ENCODE data around the gene COL6A2. TPM values are rescaled to one million over a fixed set of nuclear protein-coding genes. Genes with fewer than 3 reads are reported as not detected.

The COL6A2 gene
- total RNA-seq (2012; rRNA removed): 1,183 and 1,453 TPM in 2 replicates

DNA sequence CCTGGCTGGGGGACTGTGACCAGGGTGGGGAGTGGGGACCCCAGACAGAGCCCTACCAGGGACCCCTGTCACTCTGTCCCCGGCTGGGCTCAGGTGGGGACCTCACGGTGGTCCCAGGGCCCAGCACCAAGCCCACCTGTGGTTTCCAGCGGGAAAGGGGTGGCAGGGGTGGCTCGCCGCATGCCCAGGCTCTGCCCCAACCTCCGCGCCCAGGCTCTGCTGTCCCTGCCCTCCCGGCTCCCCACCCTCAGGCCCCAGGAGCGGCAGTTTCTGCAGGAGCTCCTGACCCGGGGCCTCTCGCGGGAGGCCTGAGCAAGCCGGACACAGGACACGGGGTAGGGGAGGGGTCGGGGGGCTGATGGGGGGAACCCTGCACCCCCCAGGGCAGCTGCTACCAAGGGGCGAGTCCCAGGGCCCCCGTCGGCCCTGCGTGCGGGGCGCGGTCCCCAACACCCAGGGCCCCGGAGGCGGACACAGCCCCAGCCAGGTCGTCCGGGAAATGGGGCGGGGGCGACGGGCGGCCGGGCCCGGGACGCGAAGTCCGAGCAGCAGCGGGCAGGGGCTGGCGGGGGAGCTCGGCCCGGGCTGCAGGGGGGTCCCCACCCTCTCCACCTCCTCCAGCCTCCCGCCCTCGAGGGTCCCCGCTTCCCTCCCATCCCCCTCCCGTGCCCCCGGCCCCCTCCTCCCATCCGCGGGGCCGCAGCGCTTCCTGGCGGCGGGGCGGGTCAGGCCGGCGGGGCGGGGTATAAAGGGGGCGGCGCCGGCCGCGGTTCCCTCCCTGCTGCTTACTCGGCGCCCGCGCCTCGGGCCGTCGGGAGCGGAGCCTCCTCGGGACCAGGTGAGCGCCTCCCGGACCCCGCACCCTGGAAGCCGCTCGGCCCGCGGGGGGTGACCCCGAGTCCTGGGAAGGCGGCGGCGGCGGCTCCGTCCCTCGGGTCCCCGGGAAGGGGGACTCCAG is at the start of gene COL6A2:
Gene COL6A2 (plus strand): TSS at position 777 of the 958 bp plus-strand sequence.
- Histone ChIP-seq H3K9ac (ENCODE audit: low read depth, low read length) (peak within 1 kb of the TSS; percentile 89), H3K36me3 (ENCODE audit: insufficient read depth, low read length) (peaks cover 7% of the 10 kb centered on the region)

DNA sequence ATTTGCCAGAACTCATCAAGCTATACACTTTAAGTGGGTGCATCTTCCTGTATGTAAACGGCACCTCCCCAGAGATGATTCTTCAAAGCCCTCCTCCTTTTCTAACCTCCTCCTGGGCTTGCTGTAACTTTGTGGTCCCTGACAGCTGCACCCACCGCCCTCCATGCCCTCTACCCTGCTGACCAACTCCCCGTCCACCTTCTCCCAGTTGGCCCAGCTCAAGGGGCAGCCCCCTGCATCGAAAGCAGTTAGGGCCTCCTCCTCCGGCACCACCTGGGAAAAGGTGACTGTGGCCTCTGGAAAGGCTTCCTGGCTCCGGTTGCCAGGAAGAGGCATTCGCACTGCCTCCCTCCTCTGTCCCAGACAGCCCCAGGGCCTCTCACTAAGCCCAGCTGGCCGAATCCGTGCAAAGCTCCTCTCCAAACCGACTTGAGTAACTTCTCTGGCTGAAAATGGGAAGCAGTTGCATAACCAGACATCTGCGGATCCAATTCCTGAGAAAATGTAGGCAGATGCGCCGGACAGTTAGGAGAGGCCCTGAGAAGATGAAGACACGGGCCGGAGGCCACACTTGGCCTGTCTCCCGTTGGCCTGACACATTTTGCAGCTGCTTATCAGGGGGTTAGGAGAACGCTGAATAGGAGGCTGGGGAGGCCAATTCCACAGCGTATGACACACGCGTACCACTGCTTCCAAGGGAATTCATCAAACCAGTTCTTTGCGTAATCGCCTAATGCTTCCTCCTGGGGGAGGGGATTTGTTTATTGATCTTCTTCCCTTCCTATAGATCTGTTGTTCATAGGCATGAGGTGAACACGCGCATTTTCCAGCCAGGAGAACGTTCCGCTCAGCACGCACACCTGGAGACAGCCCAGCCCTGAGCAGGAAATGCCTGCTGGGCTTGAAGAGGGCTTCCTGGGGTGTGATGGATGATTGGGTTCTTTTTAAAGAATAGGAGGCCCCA is 48.7 kb upstream of the COL6A2 start:
- H3K4me3 ChIP-seq (ENCODE audit: low read length): peak overlapping the region; percentile 31
- H3K4me1 ChIP-seq (ENCODE audit: control insufficient read depth, insufficient read depth, low read length): peaks cover 41% of the 10 kb centered on the region
- H3K9me3 ChIP-seq (replicated peaks; ENCODE audit: low read length): no peaks in the 10 kb centered on the region
- no peaks in the 10 kb centered on the region for H3K36me3 ChIP-seq (ENCODE audit: insufficient read depth, low read length)
- H3K4me2 ChIP-seq (ENCODE audit: low read length): peak overlapping the region; percentile 58
- H3K9ac ChIP-seq (ENCODE audit: low read depth, low read length): peak overlapping the region; percentile 76
- no peaks in the 10 kb centered on the region for H3K27me3 ChIP-seq (ENCODE audit: control insufficient read depth, insufficient read depth, low read length)

More for the DNA sequence above, at the start of gene COL6A2:
- peak within 1 kb of the TSS; percentile 77 for H3K4me3 ChIP-seq (ENCODE audit: low read length)
- H3K4me2 ChIP-seq (ENCODE audit: low read length): peak within 1 kb of the TSS; percentile 94
- peaks cover 35% of the 10 kb centered on the region for H3K4me1 ChIP-seq (ENCODE audit: control insufficient read depth, insufficient read depth, low read length)
- no peaks in the 10 kb centered on the region for H3K9me3 ChIP-seq (replicated peaks; ENCODE audit: low read length)
- no peaks in the 10 kb centered on the region for H3K27me3 ChIP-seq (ENCODE audit: control insufficient read depth, insufficient read depth, low read length)

DNA sequence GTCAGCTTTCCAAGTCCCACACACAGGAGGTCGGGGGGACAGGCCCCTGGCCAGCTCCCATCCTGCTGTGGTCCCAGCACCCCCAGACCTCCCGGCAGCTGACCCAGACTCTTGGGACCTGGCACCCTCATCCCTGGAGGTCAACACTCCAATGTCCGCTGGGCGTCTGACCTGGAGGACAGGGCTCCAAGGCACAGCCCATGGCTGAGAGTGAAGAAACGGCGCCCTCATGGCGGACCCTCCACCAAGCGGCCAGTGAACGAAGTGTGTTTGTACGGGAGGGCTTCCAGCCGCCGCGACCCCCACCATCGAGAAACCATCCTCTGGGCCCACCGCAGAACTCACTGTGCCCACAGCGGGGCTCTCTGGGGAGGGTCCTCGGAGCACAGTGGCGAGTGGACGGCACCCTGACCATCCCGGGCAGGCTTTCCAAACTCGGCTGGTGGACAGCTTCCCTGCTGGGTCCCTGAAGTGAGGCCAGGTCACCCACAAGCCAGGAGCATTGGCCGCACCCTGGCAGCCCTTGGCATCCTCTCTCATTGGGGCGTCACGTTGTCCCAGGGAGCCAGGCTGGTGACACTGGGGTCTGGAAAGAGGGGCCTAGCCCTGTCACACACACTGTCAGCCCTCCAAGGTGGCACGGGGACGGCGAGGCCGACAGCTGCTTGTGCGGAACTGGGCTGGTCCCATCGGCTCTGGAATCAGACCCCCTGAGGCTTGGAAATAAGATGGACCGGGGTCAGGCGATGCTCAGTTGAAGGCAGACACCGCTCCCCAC is 47.8 kb upstream of the COL6A2 start:
- Histone ChIP-seq H3K9ac (ENCODE audit: low read depth, low read length) (peak overlapping the region; percentile 73), H3K4me1 (ENCODE audit: control insufficient read depth, insufficient read depth, low read length) (peaks cover 45% of the 10 kb centered on the region)

DNA sequence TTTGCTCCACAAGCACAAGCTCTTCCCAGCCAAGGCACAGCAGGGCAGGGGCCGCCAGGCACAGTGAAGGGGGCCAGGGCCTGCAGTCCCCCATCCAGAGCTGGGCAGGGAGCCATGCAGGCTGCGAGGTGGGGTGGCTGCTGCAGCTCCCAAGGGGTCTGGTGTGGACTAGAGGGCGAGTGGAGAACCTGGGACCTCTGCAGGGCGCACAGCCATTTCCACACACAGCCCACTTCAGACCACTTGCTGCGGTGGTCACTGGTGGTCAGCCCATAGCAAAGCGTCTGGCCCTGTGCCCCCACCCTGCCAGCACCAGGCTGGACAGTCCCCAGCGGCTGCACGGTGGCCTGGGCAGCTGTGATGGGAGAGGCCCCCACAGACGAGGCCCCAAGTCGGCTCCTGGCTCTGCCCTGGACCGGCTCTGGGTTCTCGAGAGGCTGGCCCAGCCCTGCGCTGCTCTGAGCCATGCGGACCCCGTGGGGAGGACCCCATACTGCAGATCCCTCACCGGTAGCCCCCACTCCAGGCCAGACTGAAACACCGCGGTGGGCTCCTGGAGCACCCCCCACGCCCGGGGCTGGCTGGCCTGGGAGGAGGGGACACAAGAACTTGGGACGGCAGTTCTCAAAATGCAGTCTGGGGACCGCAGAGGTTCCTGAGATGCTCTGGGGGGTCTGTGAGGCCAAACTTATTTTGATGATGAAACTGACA is 47.1 kb upstream of the COL6A2 start:
- H3K9me3 ChIP-seq (replicated peaks; ENCODE audit: low read length): no peaks in the 10 kb centered on the region
- no peaks in the 10 kb centered on the region for H3K27me3 ChIP-seq (ENCODE audit: control insufficient read depth, insufficient read depth, low read length)
- H3K4me2 ChIP-seq (ENCODE audit: low read length): no peak overlapping the region
- H3K9ac ChIP-seq (ENCODE audit: low read depth, low read length): peak overlapping the region; percentile 73
- no peaks in the 10 kb centered on the region for H3K36me3 ChIP-seq (ENCODE audit: insufficient read depth, low read length)
- H3K4me1 ChIP-seq (ENCODE audit: control insufficient read depth, insufficient read depth, low read length): peaks cover 52% of the 10 kb centered on the region
- no peak overlapping the region for H3K4me3 ChIP-seq (ENCODE audit: low read length)

More for the DNA sequence above, 47.8 kb upstream of the COL6A2 start:
- no peaks in the 10 kb centered on the region for H3K36me3 ChIP-seq (ENCODE audit: insufficient read depth, low read length)
- H3K27me3 ChIP-seq (ENCODE audit: control insufficient read depth, insufficient read depth, low read length): no peaks in the 10 kb centered on the region
- H3K4me3 ChIP-seq (ENCODE audit: low read length): peak overlapping the region; percentile 23
- peak overlapping the region; percentile 58 for H3K4me2 ChIP-seq (ENCODE audit: low read length)
- no peaks in the 10 kb centered on the region for H3K9me3 ChIP-seq (replicated peaks; ENCODE audit: low read length)

DNA sequence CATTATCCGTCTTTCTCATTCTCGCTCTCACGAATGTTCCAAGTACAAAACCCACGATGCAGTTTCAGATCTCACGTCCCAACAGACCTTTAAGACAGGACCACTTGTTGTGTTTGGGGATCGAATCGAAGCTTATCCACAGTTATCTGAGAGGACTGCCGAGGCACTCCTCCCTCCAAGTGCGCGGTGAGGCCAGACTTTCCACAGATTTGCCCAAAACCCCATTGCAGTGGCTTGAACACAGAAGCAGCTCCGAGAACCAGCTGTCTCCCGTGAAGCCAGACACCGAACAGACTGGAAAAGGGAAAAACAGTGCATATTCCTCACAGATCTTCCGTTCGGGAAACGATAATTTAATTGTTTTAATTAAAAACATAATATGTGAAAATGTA is 46.5 kb upstream of the COL6A2 start:
- Histone ChIP-seq H3K4me1 (ENCODE audit: control insufficient read depth, insufficient read depth, low read length) (peaks cover 57% of the 10 kb centered on the region), H3K9ac (ENCODE audit: low read depth, low read length) (no peak overlapping the region), H3K36me3 (ENCODE audit: insufficient read depth, low read length) (no peaks in the 10 kb centered on the region), H3K27me3 (ENCODE audit: control insufficient read depth, insufficient read depth, low read length) (no peaks in the 10 kb centered on the region), H3K4me2 (ENCODE audit: low read length) (no peak overlapping the region), H3K4me3 (ENCODE audit: low read length) (no peak overlapping the region), H3K9me3 (replicated peaks; ENCODE audit: low read length) (no peaks in the 10 kb centered on the region)

DNA sequence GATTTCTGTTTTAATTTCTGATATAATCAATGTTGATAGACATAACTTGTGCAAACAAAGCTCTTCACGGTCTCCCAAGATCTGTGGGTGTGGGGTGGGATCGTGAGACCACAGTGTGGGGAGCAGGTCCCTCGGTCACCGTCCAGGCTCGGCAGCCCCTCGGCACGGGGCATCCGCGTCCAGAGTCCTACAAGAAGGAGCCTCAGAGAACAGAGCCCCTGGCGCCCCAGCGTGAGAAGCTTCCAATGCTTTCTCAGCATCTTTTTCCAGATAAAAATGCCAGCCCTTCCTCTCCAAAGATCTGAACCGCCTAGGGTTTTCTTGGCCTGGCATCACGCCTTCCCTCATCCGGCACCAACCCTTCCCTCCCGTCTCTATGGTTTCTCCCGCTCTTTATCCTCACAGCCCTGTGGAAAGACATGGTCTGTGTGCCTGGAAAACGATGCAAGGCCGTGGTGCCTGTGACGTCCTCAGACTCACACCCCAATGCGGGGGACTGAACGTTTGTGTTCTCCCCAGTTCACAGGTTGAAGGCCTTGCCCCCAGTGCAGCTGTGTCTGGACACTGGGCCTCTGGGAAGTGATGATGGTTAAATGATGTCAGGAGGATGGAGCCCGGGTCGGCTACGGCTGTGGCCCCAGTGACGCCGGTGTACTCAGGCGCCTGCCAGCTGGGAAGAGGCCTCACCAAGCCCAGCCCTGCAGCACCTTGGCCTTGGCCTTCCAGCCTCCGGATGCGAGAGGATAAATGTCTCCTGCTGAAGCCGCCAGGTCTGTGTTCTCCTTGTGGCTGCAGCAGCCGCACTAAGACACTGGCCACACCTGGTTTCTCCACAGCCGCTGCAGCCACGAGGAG is 45.9 kb upstream of the COL6A2 start:
- Histone ChIP-seq H3K27me3 (ENCODE audit: control insufficient read depth, insufficient read depth, low read length) (no peaks in the 10 kb centered on the region), H3K4me3 (ENCODE audit: low read length) (no peak overlapping the region), H3K9ac (ENCODE audit: low read depth, low read length) (no peak overlapping the region), H3K4me2 (ENCODE audit: low read length) (no peak overlapping the region), H3K4me1 (ENCODE audit: control insufficient read depth, insufficient read depth, low read length) (peaks cover 64% of the 10 kb centered on the region), H3K36me3 (ENCODE audit: insufficient read depth, low read length) (no peaks in the 10 kb centered on the region), H3K9me3 (replicated peaks; ENCODE audit: low read length) (no peaks in the 10 kb centered on the region)

DNA sequence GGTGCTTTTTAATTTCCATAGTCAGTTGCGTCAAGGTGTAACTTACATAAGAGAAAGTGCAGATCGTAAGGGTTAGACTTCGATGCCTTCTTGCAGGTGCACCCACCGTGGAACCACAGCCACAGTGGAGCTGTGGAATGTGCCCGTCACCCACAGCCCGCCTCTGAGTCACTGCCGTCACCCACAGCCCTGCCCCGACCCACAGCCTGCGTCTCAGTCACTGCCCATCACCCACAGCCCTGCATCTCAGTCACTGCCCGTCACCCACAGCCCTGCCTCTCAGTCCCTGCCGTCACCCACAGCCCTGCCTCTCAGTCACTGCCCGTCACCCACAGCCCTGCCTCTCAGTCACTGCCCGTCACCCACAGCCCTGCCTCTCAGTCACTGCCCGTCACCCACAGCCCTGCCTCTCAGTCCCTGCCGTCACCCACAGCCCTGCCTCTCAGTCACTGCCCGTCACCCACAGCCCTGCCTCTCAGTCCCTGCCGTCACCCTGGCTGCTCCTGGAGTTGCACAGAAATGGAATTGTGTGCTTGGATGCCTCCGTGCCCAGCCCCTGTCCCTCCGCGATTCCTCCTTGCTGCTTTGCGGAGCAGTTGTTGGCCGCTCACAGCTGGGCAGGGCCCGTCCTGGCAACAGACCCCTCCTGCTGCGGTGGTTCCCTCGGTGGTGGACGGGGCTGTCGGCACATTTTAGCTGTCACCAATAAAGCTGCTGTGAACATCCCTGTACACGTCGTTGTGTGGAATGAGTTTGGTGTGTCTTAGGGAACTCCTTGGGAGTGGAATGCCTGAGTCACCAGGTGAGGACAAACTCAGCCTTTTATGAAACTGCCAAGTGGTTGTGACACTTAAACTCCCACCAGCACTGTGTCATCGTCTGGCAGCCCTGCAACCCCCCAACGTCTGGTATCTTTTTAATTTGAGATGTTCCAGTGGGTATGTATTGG is 44.9 kb upstream of the COL6A2 start:
- Histone ChIP-seq H3K9ac (ENCODE audit: low read depth, low read length) (peak overlapping the region; percentile 77), H3K9me3 (replicated peaks; ENCODE audit: low read length) (no peaks in the 10 kb centered on the region), H3K4me2 (ENCODE audit: low read length) (peak overlapping the region; percentile 89), H3K4me3 (ENCODE audit: low read length) (peak overlapping the region; percentile 51), H3K36me3 (ENCODE audit: insufficient read depth, low read length) (no peaks in the 10 kb centered on the region), H3K4me1 (ENCODE audit: control insufficient read depth, insufficient read depth, low read length) (peaks cover 65% of the 10 kb centered on the region), H3K27me3 (ENCODE audit: control insufficient read depth, insufficient read depth, low read length) (no peaks in the 10 kb centered on the region)

DNA sequence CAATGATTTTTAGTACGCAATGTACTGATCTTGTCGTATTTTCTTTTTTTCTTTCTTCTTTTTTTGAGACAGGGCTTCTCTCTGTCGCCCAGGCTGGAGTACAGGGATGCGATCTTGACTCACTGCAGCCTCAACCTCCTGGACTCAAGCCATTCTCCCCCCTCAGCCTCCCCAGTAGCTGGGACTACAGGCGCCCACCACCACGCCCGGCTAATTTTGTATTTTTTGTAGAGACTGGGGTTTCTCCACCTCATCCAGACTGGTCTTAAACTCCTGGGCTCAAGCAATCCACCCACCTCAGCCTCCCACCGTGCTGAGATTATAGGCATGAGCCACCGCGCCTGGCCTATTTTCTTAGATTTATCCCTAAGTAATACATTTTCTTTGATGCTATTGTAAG is 43.9 kb upstream of the COL6A2 start:
- Histone ChIP-seq H3K9ac (ENCODE audit: low read depth, low read length) (peak overlapping the region; percentile 58), H3K4me2 (ENCODE audit: low read length) (peak overlapping the region; percentile 89), H3K4me1 (ENCODE audit: control insufficient read depth, insufficient read depth, low read length) (peaks cover 60% of the 10 kb centered on the region), H3K36me3 (ENCODE audit: insufficient read depth, low read length) (no peaks in the 10 kb centered on the region), H3K4me3 (ENCODE audit: low read length) (no peak overlapping the region), H3K27me3 (ENCODE audit: control insufficient read depth, insufficient read depth, low read length) (no peaks in the 10 kb centered on the region), H3K9me3 (replicated peaks; ENCODE audit: low read length) (no peaks in the 10 kb centered on the region)

DNA sequence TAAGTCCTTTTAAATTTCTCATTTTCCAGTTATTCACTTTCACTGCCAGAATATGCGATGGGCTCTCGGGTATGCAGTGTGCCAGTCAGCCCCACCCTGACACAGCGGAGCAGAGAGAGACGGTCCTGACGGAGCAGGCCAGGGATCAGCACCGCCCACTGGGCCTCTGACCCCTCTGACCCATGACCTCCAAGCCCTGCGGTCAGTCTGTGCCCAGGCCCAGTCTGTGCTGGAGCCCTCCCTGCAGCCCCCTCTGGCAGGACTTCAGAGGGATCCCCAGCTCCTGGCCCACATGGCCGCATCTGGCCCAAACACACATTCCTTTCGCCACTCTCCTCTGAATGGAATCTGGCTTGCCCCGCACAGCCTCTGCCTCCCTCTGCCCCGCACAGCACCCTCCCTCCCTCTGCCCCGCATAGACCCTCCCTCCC is 43.4 kb upstream of the COL6A2 start:
- no peaks in the 10 kb centered on the region for H3K36me3 ChIP-seq (ENCODE audit: insufficient read depth, low read length)
- H3K9ac ChIP-seq (ENCODE audit: low read depth, low read length): peak overlapping the region; percentile 58
- H3K27me3 ChIP-seq (ENCODE audit: control insufficient read depth, insufficient read depth, low read length): no peaks in the 10 kb centered on the region
- H3K4me2 ChIP-seq (ENCODE audit: low read length): peak overlapping the region; percentile 45
- peaks cover 55% of the 10 kb centered on the region for H3K4me1 ChIP-seq (ENCODE audit: control insufficient read depth, insufficient read depth, low read length)
- no peaks in the 10 kb centered on the region for H3K9me3 ChIP-seq (replicated peaks; ENCODE audit: low read length)
- no peak overlapping the region for H3K4me3 ChIP-seq (ENCODE audit: low read length)

Measured in skeletal muscle satellite cell (primary cell).